Measurements from ENCODE around the gene UBE2S. TPM values are rescaled to one million over a fixed set of nuclear protein-coding genes. Genes with fewer than 3 reads are reported as not detected.
"Not testable (repeated sequence)": the region's sequence is repeated elsewhere in the genome, so short reads cannot be mapped to it uniquely, and the experiment has no call there.

Gene UBE2S
- total and polyA plus RNA-seq, 8 donors = 26.5 to 71.2 (median 35.7) TPM

DNA sequence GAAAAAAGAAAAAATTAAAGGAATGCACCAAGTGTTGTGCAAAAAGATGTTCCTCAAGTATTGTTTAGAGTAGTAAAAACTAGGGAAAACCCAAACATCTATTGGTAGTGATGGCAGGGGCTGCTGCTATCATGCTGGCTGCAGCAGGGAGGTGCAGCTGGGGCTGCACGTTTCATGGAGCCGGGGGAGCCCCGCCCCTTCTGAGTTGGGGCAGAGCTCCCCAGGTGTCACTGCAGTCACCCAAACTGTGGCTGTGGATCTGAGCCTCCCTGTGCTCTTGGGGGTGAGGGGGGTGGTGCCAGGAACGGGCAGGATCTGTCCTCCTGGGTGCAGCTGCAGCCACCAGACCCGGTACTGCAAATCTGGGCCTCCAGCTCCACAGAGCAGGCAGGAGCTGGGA is 11.5 kb upstream of the UBE2S start:
- TF ChIP-seq, protein P1, sequence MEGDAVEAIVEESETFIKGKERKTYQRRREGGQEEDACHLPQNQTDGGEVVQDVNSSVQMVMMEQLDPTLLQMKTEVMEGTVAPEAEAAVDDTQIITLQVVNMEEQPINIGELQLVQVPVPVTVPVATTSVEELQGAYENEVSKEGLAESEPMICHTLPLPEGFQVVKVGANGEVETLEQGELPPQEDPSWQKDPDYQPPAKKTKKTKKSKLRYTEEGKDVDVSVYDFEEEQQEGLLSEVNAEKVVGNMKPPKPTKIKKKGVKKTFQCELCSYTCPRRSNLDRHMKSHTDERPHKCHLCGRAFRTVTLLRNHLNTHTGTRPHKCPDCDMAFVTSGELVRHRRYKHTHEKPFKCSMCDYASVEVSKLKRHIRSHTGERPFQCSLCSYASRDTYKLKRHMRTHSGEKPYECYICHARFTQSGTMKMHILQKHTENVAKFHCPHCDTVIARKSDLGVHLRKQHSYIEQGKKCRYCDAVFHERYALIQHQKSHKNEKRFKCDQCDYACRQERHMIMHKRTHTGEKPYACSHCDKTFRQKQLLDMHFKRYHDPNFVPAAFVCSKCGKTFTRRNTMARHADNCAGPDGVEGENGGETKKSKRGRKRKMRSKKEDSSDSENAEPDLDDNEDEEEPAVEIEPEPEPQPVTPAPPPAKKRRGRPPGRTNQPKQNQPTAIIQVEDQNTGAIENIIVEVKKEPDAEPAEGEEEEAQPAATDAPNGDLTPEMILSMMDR (IDR thresholded peaks at IDR 0.05) = no peak
- intact Hi-C loops (cut with DNase I) = loop anchor here in 1 of 2 donors (10.0 kb wide), 1 partner anchor 124 kb away; no protein-coding TSS in a partner anchor
- DNase-seq (no peak), ATAC-seq (no peak)
- H3K27me3 ChIP-seq = peaks cover 0 to 30% of the 10 kb centered on the region in 2 donors
- H3K27ac ChIP-seq = no peak overlapping the region
- no peaks in the 10 kb centered on the region for H3K9me3 ChIP-seq
- H3K4me3 ChIP-seq = no peak overlapping the region
- H3K36me3 ChIP-seq = no peaks in the 10 kb centered on the region
- H3K4me1 ChIP-seq = no peaks in the 10 kb centered on the region

DNA sequence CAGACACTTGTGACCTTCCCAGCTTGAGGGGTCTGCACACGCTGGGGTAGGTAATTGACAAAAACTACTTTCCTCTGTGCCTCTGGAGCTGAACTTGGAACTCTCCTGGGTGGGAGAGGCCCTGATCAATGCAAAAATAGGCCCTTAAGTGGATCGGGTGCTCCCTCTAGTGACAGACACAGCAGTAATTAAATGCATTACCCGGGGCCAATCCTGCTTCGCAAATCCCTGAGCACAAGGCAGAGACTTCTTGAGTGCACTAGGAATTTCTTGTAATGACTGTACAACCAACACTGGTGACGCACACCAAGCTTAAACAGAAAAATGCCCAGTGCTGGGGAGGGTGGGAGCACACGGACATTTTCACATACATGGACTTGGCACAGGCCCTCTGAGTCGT is 10.6 kb upstream of the UBE2S start:
- DNase-seq (peak in 3 of 4 donors; percentile 52 to 81 (median 53)), ATAC-seq (peak; percentile 95)
- no peak overlapping the region for H3K4me3 ChIP-seq
- H3K36me3 ChIP-seq = no peaks in the 10 kb centered on the region
- intact Hi-C loops (cut with DNase I) = loop anchor here in 1 of 2 donors (10.0 kb wide), 1 partner anchor 123 kb away; no protein-coding TSS in a partner anchor
- H3K27ac ChIP-seq = no peak overlapping the region
- H3K27me3 ChIP-seq = peaks cover 0 to 23% of the 10 kb centered on the region in 2 donors
- H3K9me3 ChIP-seq = no peaks in the 10 kb centered on the region
- TF ChIP-seq, protein P1 (IDR thresholded peaks at IDR 0.05) = peak; percentile 44 to 63
- no peaks in the 10 kb centered on the region for H3K4me1 ChIP-seq

DNA sequence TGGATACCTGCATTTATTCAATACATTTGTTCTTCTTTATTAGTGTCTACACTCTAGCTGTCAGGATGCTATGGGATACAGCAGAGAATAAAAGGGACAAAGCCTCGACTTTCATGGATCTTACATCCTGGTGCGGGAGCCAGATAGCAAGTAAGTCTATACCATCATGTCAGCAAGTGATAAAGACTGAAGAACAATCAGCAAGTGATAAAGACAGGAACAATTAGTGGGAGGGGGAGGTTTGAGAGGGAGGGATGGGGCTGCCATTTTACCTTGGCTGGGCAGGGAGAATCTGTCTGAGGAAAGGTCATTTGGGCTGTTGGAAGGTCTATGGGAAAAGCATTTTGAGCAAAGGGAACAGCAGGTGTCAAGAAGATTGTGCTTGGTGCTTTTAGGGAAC is 2.6 kb upstream of the UBE2S start:
- DNase-seq (no peak), ATAC-seq (no peak)
- Histone ChIP-seq H3K9me3 (no peaks in the 10 kb centered on the region), H3K27ac (no peak overlapping the region), H3K4me1 (peaks cover 8 to 24% of the 10 kb centered on the region in 2 donors), H3K27me3 (no peaks in the 10 kb centered on the region), H3K4me3 (no peak overlapping the region), H3K36me3 (peaks cover 0 to 10% of the 10 kb centered on the region in 2 donors)
- TF ChIP-seq, protein P1 (IDR thresholded peaks at IDR 0.05) = no peak
- intact Hi-C loops (cut with DNase I) = loop anchor here in 1 of 2 donors (10.0 kb wide), 1 partner anchor 115 kb away; no protein-coding TSS in a partner anchor

DNA sequence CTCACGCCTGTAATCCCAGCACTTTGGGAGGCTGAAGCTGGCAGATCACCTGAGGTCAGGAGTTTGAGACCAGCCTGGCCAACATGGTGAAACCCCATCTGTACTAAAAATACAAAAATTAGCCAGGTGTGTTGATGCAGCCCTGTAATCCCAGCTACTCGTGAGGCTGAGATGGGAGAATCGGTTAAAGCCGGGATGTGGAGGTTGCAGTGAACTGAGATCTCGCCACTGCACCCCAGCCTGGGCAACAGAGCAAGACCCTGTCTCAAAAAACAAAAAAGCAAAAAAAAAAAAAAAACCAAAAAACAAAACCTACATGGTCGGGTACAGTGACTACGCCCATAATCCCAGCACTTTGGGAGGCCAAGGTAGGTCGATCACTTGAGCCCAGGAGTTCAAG is 1.6 kb upstream of the UBE2S start:
- intact Hi-C loops (cut with DNase I); ATAC-seq: not testable (repeated sequence)

DNA sequence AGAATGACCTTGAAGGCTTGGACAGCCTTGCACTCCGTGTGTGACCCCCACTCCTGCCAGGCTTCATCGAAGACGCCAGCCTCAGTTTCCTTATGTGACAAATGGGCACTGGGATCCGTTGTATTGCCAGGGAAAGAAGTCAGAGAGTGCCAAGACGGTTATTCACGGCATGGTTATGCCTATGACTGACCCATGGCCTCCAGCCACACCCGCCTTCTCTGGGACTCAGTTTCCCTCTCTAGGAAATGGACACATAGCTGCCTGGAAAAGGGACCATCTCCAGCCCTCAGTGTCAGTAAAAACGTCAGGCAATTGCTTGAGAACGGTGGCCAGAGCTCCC is 915 bp upstream of the UBE2S start:
- ATAC-seq = no peak
- intact Hi-C loops (cut with DNase I) = no loop called here
- H3K4me3 ChIP-seq = peak overlapping the region; percentile 84 to 97

More for the DNA sequence above, 1.6 kb upstream of the UBE2S start:
- H3K36me3 ChIP-seq = peaks cover 0 to 17% of the 10 kb centered on the region in 2 donors
- H3K4me1 ChIP-seq = peaks cover 8 to 24% of the 10 kb centered on the region in 2 donors
- not testable (repeated sequence) for H3K27me3 ChIP-seq, H3K4me3 ChIP-seq, H3K27ac ChIP-seq, DNase-seq, H3K9me3 ChIP-seq

More for the DNA sequence above, 915 bp upstream of the UBE2S start:
- TF ChIP-seq, protein P1 (IDR thresholded peaks at IDR 0.05) = no peak
- Histone ChIP-seq H3K27ac (peak overlapping the region; percentile 95 to 100), H3K27me3 (no peaks in the 10 kb centered on the region), H3K9me3 (no peaks in the 10 kb centered on the region), H3K36me3 (peaks cover 0 to 24% of the 10 kb centered on the region in 2 donors), H3K4me1 (peaks cover 8 to 24% of the 10 kb centered on the region in 2 donors)
- DNase-seq = no peak
